ENCODE measurements around the gene BOC. TPM values are rescaled to one million over a fixed set of nuclear protein-coding genes. Genes with fewer than 3 reads are reported as not detected.

BOC gene
- total RNA-seq, 1 donor: 16.9 TPM

DNA sequence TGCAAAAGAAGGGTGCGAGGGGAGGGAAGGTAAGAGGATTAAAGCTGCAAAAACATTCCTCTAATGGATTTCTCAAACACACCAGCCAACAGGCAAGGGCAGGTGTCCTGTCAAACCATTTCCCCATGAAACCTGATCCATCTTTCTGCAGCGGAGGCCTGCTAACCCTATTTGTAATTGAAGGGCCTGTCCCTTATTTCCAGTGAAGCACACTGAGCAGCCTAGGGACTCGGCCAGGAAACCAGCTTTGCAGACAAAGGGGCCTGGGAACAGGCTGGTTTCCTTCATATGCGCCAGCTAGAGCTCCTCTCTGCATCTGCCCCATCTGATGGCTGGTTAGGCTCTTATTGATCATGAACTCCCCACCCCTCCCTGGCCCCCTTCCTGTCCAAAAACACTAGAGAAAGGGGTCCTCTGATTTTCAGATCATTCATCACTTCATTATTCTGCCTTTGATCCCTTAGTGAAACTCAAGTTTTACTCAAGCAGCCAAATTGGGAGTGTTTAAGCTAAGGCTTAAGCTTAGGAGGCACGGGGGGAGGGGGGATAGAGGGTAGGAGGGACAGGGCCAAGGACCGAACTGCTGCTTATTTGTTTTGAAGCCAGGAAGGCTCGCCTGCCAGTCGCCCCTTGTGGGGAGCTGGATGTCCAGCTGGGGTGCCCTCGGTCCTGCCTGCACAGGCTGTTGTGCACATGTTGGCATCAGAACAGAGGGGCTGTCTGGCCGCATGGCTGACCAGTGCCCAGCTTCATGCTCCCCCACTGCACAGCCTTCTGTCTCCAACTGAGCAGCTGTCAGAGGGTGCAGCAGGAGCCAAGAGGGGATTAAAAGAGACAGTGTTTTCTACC, 53.1 kb downstream of the BOC start:
- no peak for DNase-seq (ENCODE audit: low read depth)
- H3K4me3 ChIP-seq (ENCODE audit: low read depth, low read length): no peak overlapping the region
- TF ChIP-seq, protein P1, sequence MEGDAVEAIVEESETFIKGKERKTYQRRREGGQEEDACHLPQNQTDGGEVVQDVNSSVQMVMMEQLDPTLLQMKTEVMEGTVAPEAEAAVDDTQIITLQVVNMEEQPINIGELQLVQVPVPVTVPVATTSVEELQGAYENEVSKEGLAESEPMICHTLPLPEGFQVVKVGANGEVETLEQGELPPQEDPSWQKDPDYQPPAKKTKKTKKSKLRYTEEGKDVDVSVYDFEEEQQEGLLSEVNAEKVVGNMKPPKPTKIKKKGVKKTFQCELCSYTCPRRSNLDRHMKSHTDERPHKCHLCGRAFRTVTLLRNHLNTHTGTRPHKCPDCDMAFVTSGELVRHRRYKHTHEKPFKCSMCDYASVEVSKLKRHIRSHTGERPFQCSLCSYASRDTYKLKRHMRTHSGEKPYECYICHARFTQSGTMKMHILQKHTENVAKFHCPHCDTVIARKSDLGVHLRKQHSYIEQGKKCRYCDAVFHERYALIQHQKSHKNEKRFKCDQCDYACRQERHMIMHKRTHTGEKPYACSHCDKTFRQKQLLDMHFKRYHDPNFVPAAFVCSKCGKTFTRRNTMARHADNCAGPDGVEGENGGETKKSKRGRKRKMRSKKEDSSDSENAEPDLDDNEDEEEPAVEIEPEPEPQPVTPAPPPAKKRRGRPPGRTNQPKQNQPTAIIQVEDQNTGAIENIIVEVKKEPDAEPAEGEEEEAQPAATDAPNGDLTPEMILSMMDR (IDR thresholded peaks at IDR 0.05; ENCODE audit: insufficient read depth, low read length): no peak

DNA sequence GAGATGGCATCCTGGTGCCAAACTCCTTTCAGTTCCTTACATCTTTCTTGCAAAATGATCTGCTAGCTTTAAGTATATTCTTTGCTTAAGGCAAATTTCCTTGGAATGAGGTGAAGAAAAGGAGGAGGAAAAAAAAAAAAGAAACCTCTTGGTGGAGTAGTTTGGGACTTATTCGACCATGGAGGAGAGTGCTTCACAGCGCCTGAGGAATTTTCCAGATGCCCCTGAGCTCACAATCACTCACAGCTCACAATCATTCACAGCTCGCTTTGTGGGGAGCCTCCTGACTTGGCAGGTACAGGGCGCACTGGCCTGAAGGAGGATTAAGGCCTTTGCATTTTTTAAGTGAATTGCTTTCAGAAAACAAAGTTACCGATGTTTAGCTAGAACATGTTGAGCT, 53.9 kb downstream of the BOC start:
- DNase-seq (ENCODE audit: low read depth): no peak
- TF ChIP-seq, protein P1 (IDR thresholded peaks at IDR 0.05; ENCODE audit: insufficient read depth, low read length): no peak
- no peak overlapping the region for H3K4me3 ChIP-seq (ENCODE audit: low read depth, low read length)

- no peak overlapping the region for H3K4me3 ChIP-seq (ENCODE audit: low read depth, low read length)
- no peak for DNase-seq (ENCODE audit: low read depth)
- TF ChIP-seq, protein P1 (IDR thresholded peaks at IDR 0.05; ENCODE audit: insufficient read depth, low read length): no peak
Observed at GRCh38 chr3:113266738-113267137, 55.4 kb downstream of the BOC start.

DNA sequence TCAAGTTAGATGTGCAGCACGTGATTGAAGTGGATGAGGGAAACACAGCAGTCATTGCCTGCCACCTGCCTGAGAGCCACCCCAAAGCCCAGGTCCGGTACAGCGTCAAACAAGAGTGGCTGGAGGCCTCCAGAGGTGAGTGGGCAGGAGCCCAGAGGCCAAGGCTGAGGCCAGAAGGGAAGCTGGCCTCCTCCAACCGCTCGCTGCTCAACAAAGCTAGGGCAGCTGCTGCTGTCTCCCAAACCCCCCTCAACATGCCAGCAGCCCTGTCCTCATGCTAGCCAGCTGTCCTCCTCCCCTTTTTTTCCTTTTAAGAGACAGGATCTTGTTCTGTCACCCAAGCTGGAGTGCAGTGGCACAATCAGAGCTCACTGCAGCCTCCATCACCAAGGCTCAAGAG, 57.0 kb downstream of the BOC start:
- TF ChIP-seq, protein P1 (IDR thresholded peaks at IDR 0.05; ENCODE audit: insufficient read depth, low read length): no peak
- DNase-seq (ENCODE audit: low read depth): no peak

GRCh38 chr3:113268942-113269341, 57.6 kb downstream of the BOC start:
- no peak overlapping the region for H3K4me3 ChIP-seq (ENCODE audit: low read depth, low read length)
- TF ChIP-seq, protein P1 (IDR thresholded peaks at IDR 0.05; ENCODE audit: insufficient read depth, low read length): no peak
- no peak for DNase-seq (ENCODE audit: low read depth)

More for the DNA sequence above, 57.0 kb downstream of the BOC start:
- H3K4me3 ChIP-seq (ENCODE audit: low read depth, low read length): no peak overlapping the region

GRCh38 chr3:113269661-113270060, 58.3 kb downstream of the BOC start:
- no peak overlapping the region for H3K4me3 ChIP-seq (ENCODE audit: low read depth, low read length)
- no peak for DNase-seq (ENCODE audit: low read depth)
- TF ChIP-seq, protein P1 (IDR thresholded peaks at IDR 0.05; ENCODE audit: insufficient read depth, low read length): no peak

Data from fibroblast of the aortic adventitia (primary cell).